IMR-90 (cell line): Measurements from ENCODE around the gene LAG3. TPM values are rescaled to one million over a fixed set of nuclear protein-coding genes. Genes with fewer than 3 reads are reported as not detected.
A peak's percentile ranks its signal among the peaks of the same experiment; 100 is the strongest.

Experiments used
- ATAC-seq: fragments of 200-7000 bp; cut with Tn5 transposase; 2 replicates; pipeline ENCODE4 v1.9.1; 2020; ENCODE audit warnings: low read depth, mild to moderate bottlenecking, moderate library complexity
- BruUV-seq: library from RNA; stranded (reverse); fragments of 400-500 nt; replicated peaks from 2 replicates; lab custom pipeline; 2021; lab: Mats Ljungman, UMichigan
- CTCF ChIA-PET: fragments of 300-600 bp; formaldehyde crosslinking; extraction: SDS; loops from one replicate; lab custom pipeline; 2021; ENCODE audit warnings: antibody characterized with exemption; lab: Yijun Ruan, JAX
- POLR2A ChIA-PET: fragments of 300-600 bp; sonication (Branson Sonifier 250); formaldehyde crosslinking; loops from one replicate; lab custom pipeline; 2022; ENCODE audit warnings: antibody characterized with exemption; ENCODE audit not compliant: unreplicated experiment; lab: Charles Lee
- DNase-seq: peaks from one replicate; pipeline ENCODE4 v3.0.0; 2013
- H2AFZ ChIP-seq: replicated peaks from 2 replicates; pipeline ENCODE3; 2013; ENCODE audit warnings: low read length, mild to moderate bottlenecking; ENCODE audit not compliant: poor library complexity
- H2AK5ac ChIP-seq: 2 replicates; pipeline ENCODE4 v1.6.1; 2013; ENCODE audit warnings: low read depth, low read length, inconsistent platforms
- H2AK9ac ChIP-seq: replicated peaks from 2 replicates; pipeline ENCODE3; 2013; ENCODE audit warnings: mild to moderate bottlenecking, low read depth, low read length, moderate library complexity; ENCODE audit not compliant: poor library complexity
- H2BK120ac ChIP-seq: 2 replicates; pipeline ENCODE4 v1.6.1; 2013; ENCODE audit warnings: low read depth, low read length, inconsistent platforms
- H2BK15ac ChIP-seq: 3 replicates; pipeline ENCODE4 v1.6.1; 2013; ENCODE audit warnings: low read depth, low read length, inconsistent platforms
- H2BK20ac ChIP-seq: 2 replicates; pipeline ENCODE4 v1.6.1; 2013; ENCODE audit warnings: low read depth, mild to moderate bottlenecking, inconsistent platforms, low read length, moderate library complexity
- H2BK5ac ChIP-seq: 2 replicates; pipeline ENCODE4 v1.6.1; 2013; ENCODE audit warnings: mild to moderate bottlenecking, low read depth, low read length, inconsistent platforms; ENCODE audit not compliant: poor library complexity, severe bottlenecking
- H3K14ac ChIP-seq: replicated peaks from 2 replicates; pipeline ENCODE4 v1.6.1; 2013; ENCODE audit warnings: low read depth, low read length, inconsistent platforms
- H3K18ac ChIP-seq: 2 replicates; pipeline ENCODE4 v1.6.1; 2013; ENCODE audit warnings: low read depth, low read length, control low read depth
- H3K23ac ChIP-seq: 2 replicates; pipeline ENCODE4 v1.6.1; 2013; ENCODE audit warnings: low read depth, low read length, inconsistent platforms
- H3K27ac ChIP-seq: 2 replicates; pipeline ENCODE4 v1.5.1; 2013; ENCODE audit warnings: mild to moderate bottlenecking, control low read depth, low read length; ENCODE audit not compliant: insufficient read depth
- H3K27me3 ChIP-seq: 2 replicates; pipeline ENCODE4 v1.6.1; 2013; ENCODE audit warnings: low read length; ENCODE audit not compliant: control insufficient read depth, insufficient read depth
- H3K36me3 ChIP-seq: 2 replicates; pipeline ENCODE4 v1.6.1; 2013; ENCODE audit warnings: low read length, mixed read lengths; ENCODE audit not compliant: control insufficient read depth, insufficient read depth
- H3K4ac ChIP-seq: 2 replicates; pipeline ENCODE4 v1.6.1; 2013; ENCODE audit warnings: low read depth, low read length, inconsistent platforms
- H3K4me1 ChIP-seq: 2 replicates; pipeline ENCODE4 v1.6.1; 2013; ENCODE audit warnings: low read length, mixed read lengths; ENCODE audit not compliant: control insufficient read depth, insufficient read depth
- H3K4me2 ChIP-seq: 2 replicates; pipeline ENCODE4 v1.6.1; 2013; ENCODE audit warnings: low read depth, mild to moderate bottlenecking, control low read depth, low read length, moderate library complexity
- H3K4me3 ChIP-seq: 2 replicates; pipeline ENCODE4 v1.5.1; 2013; ENCODE audit warnings: low read depth, mild to moderate bottlenecking, control low read depth, low read length, moderate library complexity; ENCODE audit not compliant: insufficient read depth
- H3K56ac ChIP-seq: 2 replicates; pipeline ENCODE4 v1.6.1; 2013; ENCODE audit warnings: low read length, inconsistent platforms; ENCODE audit not compliant: insufficient read depth; ENCODE audit errors: extremely low read depth
- H3K79me1 ChIP-seq, 2 experiments: 2 replicates each; pipeline ENCODE4 v1.6.1; 2013; ENCODE audit warnings: low read length in 2 of 2, inconsistent platforms in 1 of 2, low read depth in 1 of 2
- H3K9ac ChIP-seq: 2 replicates; pipeline ENCODE4 v1.6.1; 2013; ENCODE audit warnings: low read depth, low read length, control low read depth
- H3K9me1 ChIP-seq: 2 replicates; pipeline ENCODE4 v1.6.1; 2013; ENCODE audit warnings: low read length, inconsistent platforms; ENCODE audit not compliant: insufficient read depth
- H3K9me3 ChIP-seq: 2 replicates; pipeline ENCODE4 v1.6.1; 2013; ENCODE audit warnings: low read length; ENCODE audit not compliant: control insufficient read depth, insufficient read depth
- H4K20me1 ChIP-seq: 2 replicates; pipeline ENCODE4 v1.6.1; 2013; ENCODE audit warnings: low read length, inconsistent platforms; ENCODE audit not compliant: insufficient read depth
- H4K5ac ChIP-seq: 2 replicates; pipeline ENCODE4 v1.6.1; 2013; ENCODE audit warnings: mild to moderate bottlenecking, low read depth, low read length, control low read depth
- H4K8ac ChIP-seq, 2 experiments: 2 replicates each; pipeline ENCODE4 v1.6.1; 2013; ENCODE audit warnings: low read depth in 2 of 2, low read length in 2 of 2, control low read depth in 1 of 2, inconsistent platforms in 1 of 2
- H4K91ac ChIP-seq: 2 replicates; pipeline ENCODE4 v1.6.1; 2013; ENCODE audit warnings: low read depth, low read length, inconsistent platforms; ENCODE audit not compliant: insufficient read depth
- BHLHE40 ChIP-seq: fragments of 150-350 bp; IDR thresholded peaks from 2 replicates; pipeline ENCODE4 v1.6.1; 2016; ENCODE audit warnings: mild to moderate bottlenecking, low read depth, low read length
- CEBPB ChIP-seq: IDR thresholded peaks from 2 replicates; pipeline ENCODE4 v1.6.1; 2012; ENCODE audit warnings: low read depth, low read length, improper control_type of control experiment
- CHD1 ChIP-seq: IDR thresholded peaks from 2 replicates; pipeline ENCODE4 v1.6.1; 2012; ENCODE audit warnings: low read depth, low read length, improper control_type of control experiment
- FOS ChIP-seq: fragments of 150-350 bp; IDR thresholded peaks from 2 replicates; pipeline ENCODE4 v1.6.1; 2016; ENCODE audit warnings: low read depth, low read length
- MAFK ChIP-seq: IDR thresholded peaks from 2 replicates; pipeline ENCODE4 v1.6.1; 2012; ENCODE audit warnings: low read depth, low read length, improper control_type of control experiment
- MAZ ChIP-seq: IDR thresholded peaks from 2 replicates; pipeline ENCODE4 v1.6.1; 2012; ENCODE audit warnings: low read depth, mild to moderate bottlenecking, low read length, improper control_type of control experiment, moderate library complexity, borderline replicate concordance
- MXI1 ChIP-seq: IDR thresholded peaks from 2 replicates; pipeline ENCODE4 v1.6.1; 2012; ENCODE audit warnings: low read depth, mild to moderate bottlenecking, low read length, moderate library complexity, borderline replicate concordance
- NFE2L2 ChIP-seq: fragments of 150-350 bp; IDR thresholded peaks from 2 replicates; pipeline ENCODE4 v1.6.1; 2016; ENCODE audit warnings: low read depth, mild to moderate bottlenecking, low read length
- POLR2A ChIP-seq: IDR thresholded peaks from 2 replicates; pipeline ENCODE4 v1.6.1; 2012; ENCODE audit warnings: mild to moderate bottlenecking, low read depth, low read length
- RAD21 ChIP-seq: IDR thresholded peaks from 2 replicates; pipeline ENCODE4 v1.6.1; 2012; ENCODE audit warnings: low read length, improper control_type of control experiment
- RCOR1 ChIP-seq: IDR thresholded peaks from 2 replicates; pipeline ENCODE4 v1.6.1; 2012; ENCODE audit warnings: mild to moderate bottlenecking, low read length, improper control_type of control experiment; ENCODE audit not compliant: insufficient replicate concordance
- WGBS, 2 experiments: methylation state at CpG; one replicate each; pipeline versions ENCODE4 v1.1.5 to v1.1.7; 2013; ENCODE audit warnings: missing lambda C conversion rate in 2 of 2; ENCODE audit not compliant: insufficient read length in 1 of 2; ENCODE audit errors: extremely low coverage in 2 of 2; 5-methylcytosine and 5-hydroxymethylcytosine counted together
- dilution Hi-C: fragments of 300-500 bp; cut with HindIII; formaldehyde crosslinking; loops from one replicate; pipeline ENCODE4 v1.14.3; 2018; ENCODE audit warnings: low sequenced_read_pairs; ENCODE audit not compliant: unreplicated experiment
- in situ Hi-C: fragments of 300-500 bp; cut with MboI; formaldehyde crosslinking; loops from 3 replicates; pipeline ENCODE4 v1.14.3; 2019; ENCODE audit warnings: low sequenced_read_pairs, inconsistent platforms, mixed read lengths
- intact Hi-C: fragments of 100-400 bp; cut with micrococcal nuclease; formaldehyde crosslinking; loops from 2 replicates; pipeline ENCODE4 v1.10.0; 2022
- polyA plus RNA-seq, 3 experiments: library from polyadenylated mRNA; depleted of rRNA; stranded (reverse); fragments of >200 nt; gene quantifications; 2 replicates each; pipeline ENCODE4 v1.2.3, GENCODE V29; 2012; ENCODE audit warnings: low replicate concordance in 1 of 3
- total RNA-seq: library from RNA; depleted of rRNA; stranded (reverse); fragments of >200 nt; gene quantifications from 2 replicates; pipeline ENCODE4 v1.2.3, GENCODE V29; 2012
- TF ChIP-seq, protein P1 (sequence below): conservative IDR thresholded peaks from 2 replicates; pipeline ENCODE4 v1.5.1; 2012; ENCODE audit warnings: mild to moderate bottlenecking, low read depth, low read length, improper control_type of control experiment
- TF ChIP-seq, protein P2 (sequence below): fragments of 150-350 bp; IDR thresholded peaks from 2 replicates; pipeline ENCODE4 v1.6.1; 2016; ENCODE audit warnings: low read depth, mild to moderate bottlenecking, low read length, moderate library complexity, borderline replicate concordance
- TF ChIP-seq, protein P3 (sequence below): fragments of 150-350 bp; IDR thresholded peaks from 2 replicates; pipeline ENCODE4 v1.6.1; 2017; ENCODE audit warnings: mild to moderate bottlenecking, antibody characterized with exemption, low read length, low read depth

The LAG3 gene
- total and polyA plus RNA-seq, 2 of the 4 experiments (the other 2 are of a cell fraction): 0.41 TPM; not detected in 1

DNA sequence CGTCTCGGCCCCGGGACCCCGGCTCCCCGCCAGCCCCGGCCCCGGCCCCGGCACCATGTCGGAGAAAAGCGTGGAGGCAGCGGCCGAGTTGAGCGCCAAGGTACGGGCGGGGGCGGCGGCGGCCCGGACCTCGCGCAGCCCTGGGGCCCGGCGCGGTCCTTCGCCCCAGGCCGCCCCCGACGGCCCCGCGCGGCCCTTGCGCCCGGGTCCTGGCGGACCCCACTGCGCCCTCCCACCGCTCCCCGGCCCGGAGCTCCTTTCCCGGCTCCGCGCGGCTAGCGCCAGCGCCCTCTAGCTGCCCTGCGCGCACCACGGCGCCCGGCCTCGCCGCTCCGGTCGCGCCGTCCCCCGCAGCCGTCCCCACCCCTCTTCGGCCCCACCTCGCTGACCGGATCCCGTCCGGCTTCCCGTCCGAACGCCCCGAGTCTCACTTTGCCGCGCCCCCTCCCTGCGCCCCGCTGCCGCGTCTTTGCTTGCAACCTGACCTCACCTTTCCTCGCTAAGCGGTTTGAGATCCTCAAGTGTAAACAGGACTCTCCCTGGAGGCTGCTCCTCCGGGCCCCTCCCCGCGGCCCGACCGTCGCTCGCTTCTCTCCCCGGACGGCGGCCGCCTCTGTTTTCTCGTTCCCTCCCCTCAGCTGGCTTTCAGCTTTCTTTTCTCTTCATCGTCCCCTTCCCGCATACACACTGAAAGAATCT, 5.5 kb upstream of the LAG3 start:
- WGBS, 2 experiments: 0% methylated on average over 66 of the region's 88 CpGs; no CpG with 5 or more reads in 1 of the 2 experiments
- Histone ChIP-seq H4K91ac (peak overlapping the region; percentile 74), H4K20me1 (peaks cover 35% of the 10 kb centered on the region), H2AK9ac (peak overlapping the region; percentile 98), H3K9me1 (peaks cover 23% of the 10 kb centered on the region), H3K4me3 (peak overlapping the region; percentile 67), H2BK5ac (peak overlapping the region; percentile 59), H3K14ac (peak overlapping the region; percentile 90), H3K36me3 (peaks cover 17% of the 10 kb centered on the region), H2AFZ (peak overlapping the region; percentile 85), H2BK20ac (no peak overlapping the region), H3K4ac (peak overlapping the region; percentile 93), H3K4me1 (peaks cover 22% of the 10 kb centered on the region), H3K27ac (peak overlapping the region; percentile 79), H3K9me3 (no peaks in the 10 kb centered on the region), H2AK5ac (peak overlapping the region; percentile 86), H4K5ac (peak overlapping the region; percentile 52), H3K9ac (peak overlapping the region; percentile 73), H3K23ac (peak overlapping the region; percentile 97), H3K18ac (peak overlapping the region; percentile 49), H3K4me2 (peak overlapping the region; percentile 83), H3K79me1 (peaks cover 25 to 69% of the 10 kb centered on the region in 2 experiments), H3K27me3 (no peaks in the 10 kb centered on the region), H2BK120ac (peak overlapping the region; percentile 59; the same call in 1 of the 2 replicates), H2BK15ac (no peak overlapping the region), H4K8ac (peak overlapping the region in 1 of 2 experiments; percentile 35; a peak in 2 of 4 replicates), H3K56ac (0 out of 2 replicates have a peak overlapping the region, but pooled peaks have one; percentile 79)
- intact Hi-C loops: loop anchor here (10.0 kb wide), 1 partner anchor 152 kb away; no protein-coding TSS in a partner anchor
- CTCF ChIA-PET: interaction anchor here (0.6 to 3.2 kb wide), 5 partner anchors 11 to 58 kb away, joined by 3 to 27 read pairs (median 4); partner anchors contain the start of genes CD4 and MLF2
- dilution Hi-C loops: no loop called here
- peak; percentile 38 for ATAC-seq
- POLR2A ChIA-PET: interaction anchor here (0.6 to 2.5 kb wide), 6 partner anchors 8 to 254 kb away, joined by 3 to 21 read pairs (median 4); partner anchors contain the start of genes GPR162 and MLF2
- no TSS peak for BruUV-seq
- peak; percentile 64 for DNase-seq
- in situ Hi-C loops: no loop called here
- TF ChIP-seq FOS (no peak), CEBPB (no peak), CHD1 (no peak), RAD21 (peak; percentile 51), POLR2A (no peak), MAZ (peak; percentile 87), MXI1 (0 out of 2 replicates have a peak, but pooled peaks have one; percentile 64), MAFK (no peak), BHLHE40 (no peak), NFE2L2 (no peak), RCOR1 (no peak)
- TF ChIP-seq, protein P1, sequence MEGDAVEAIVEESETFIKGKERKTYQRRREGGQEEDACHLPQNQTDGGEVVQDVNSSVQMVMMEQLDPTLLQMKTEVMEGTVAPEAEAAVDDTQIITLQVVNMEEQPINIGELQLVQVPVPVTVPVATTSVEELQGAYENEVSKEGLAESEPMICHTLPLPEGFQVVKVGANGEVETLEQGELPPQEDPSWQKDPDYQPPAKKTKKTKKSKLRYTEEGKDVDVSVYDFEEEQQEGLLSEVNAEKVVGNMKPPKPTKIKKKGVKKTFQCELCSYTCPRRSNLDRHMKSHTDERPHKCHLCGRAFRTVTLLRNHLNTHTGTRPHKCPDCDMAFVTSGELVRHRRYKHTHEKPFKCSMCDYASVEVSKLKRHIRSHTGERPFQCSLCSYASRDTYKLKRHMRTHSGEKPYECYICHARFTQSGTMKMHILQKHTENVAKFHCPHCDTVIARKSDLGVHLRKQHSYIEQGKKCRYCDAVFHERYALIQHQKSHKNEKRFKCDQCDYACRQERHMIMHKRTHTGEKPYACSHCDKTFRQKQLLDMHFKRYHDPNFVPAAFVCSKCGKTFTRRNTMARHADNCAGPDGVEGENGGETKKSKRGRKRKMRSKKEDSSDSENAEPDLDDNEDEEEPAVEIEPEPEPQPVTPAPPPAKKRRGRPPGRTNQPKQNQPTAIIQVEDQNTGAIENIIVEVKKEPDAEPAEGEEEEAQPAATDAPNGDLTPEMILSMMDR: peak; percentile 84
- TF ChIP-seq, protein P2, sequence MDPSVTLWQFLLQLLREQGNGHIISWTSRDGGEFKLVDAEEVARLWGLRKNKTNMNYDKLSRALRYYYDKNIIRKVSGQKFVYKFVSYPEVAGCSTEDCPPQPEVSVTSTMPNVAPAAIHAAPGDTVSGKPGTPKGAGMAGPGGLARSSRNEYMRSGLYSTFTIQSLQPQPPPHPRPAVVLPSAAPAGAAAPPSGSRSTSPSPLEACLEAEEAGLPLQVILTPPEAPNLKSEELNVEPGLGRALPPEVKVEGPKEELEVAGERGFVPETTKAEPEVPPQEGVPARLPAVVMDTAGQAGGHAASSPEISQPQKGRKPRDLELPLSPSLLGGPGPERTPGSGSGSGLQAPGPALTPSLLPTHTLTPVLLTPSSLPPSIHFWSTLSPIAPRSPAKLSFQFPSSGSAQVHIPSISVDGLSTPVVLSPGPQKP: no peak
- TF ChIP-seq, protein P3, sequence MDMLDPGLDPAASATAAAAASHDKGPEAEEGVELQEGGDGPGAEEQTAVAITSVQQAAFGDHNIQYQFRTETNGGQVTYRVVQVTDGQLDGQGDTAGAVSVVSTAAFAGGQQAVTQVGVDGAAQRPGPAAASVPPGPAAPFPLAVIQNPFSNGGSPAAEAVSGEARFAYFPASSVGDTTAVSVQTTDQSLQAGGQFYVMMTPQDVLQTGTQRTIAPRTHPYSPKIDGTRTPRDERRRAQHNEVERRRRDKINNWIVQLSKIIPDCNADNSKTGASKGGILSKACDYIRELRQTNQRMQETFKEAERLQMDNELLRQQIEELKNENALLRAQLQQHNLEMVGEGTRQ: no peak
